Measurements from ENCODE around the gene PRKAR1B.

Gene PRKAR1B

DNA sequence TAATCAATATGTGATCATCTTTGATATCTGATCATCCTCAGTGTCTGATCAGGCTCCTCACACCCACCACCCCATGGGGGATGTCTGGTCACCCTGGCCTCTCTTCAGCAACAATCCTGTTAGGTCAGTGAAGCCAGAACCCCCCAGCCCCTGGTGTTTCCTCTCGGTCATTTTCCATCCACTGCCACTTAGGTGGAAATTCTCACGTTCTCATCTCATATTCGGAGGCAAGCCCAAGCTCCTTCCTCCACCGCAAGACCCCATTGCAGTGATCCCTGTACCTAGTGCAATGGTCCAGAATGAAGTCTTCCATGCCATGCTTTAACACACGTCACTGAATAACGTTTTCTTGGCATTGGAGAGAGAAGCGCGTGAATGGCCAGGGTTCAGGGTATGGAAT, 103.6 kb downstream of the PRKAR1B start:
- no peak for TF ChIP-seq GATA3 (IDR thresholded peaks at IDR 0.05; ENCODE audit: low read depth, low read length)
- no peak for TF ChIP-seq GATA2 (IDR thresholded peaks at IDR 0.05; ENCODE audit: low read depth, low read length)

DNA sequence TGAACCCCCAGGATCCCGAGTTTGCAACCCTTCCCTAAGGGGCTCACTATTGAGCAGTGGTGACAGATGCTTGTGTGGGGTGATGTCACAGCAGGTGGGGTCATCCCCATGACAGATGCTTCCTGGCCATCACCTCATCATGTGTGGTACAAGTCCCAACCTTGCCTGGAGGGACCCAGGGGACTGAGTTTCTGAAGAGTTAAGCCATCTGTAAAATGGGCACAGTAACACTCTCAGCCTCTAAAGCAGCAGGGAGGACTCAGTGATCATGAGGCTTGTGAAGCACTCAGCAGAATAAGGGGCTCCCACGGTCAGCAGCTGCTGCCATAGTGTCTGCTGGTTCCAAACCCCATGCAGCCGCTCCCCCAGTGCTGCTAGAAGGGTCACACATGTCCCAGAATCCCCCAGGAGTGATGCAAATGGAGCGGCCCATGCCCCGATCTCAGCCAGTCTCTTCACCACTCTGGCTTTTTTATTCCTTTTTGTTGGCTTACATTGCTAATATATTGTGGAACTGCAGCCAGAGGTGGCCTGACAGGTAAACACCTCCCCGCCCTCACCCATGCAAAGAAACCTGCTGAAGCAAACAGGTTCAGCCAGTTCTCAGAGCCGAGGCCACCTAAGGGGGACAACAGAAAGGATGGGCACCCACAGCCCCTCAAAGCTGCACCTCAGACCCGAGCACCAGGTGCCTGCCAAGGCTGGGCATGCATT, 105.4 kb downstream of the PRKAR1B start:
- TF ChIP-seq GATA2 (IDR thresholded peaks at IDR 0.05; ENCODE audit: low read depth, low read length) (no peak), GATA3 (IDR thresholded peaks at IDR 0.05; ENCODE audit: low read depth, low read length) (no peak)

DNA sequence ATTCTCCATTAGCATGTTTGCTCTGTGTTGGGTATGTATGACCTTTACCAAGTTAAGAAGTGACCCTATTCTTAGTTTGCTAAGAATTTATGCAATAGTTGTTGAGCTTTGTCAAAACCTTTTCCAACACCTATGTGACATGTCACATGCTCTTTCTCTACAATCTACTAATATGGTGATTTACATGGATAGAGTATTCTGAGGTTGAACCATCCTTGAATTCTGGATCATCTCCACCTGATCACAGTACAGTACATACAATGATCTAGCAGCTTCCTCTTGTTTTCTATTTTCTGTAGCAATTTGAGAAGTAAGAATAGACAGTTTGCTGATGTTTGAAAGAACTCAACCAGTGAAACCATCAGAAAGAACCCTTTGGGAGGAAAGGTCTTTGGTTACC, 106.2 kb downstream of the PRKAR1B start:
- TF ChIP-seq GATA2 (IDR thresholded peaks at IDR 0.05; ENCODE audit: low read depth, low read length) = no peak
- TF ChIP-seq GATA3 (IDR thresholded peaks at IDR 0.05; ENCODE audit: low read depth, low read length) = no peak

DNA sequence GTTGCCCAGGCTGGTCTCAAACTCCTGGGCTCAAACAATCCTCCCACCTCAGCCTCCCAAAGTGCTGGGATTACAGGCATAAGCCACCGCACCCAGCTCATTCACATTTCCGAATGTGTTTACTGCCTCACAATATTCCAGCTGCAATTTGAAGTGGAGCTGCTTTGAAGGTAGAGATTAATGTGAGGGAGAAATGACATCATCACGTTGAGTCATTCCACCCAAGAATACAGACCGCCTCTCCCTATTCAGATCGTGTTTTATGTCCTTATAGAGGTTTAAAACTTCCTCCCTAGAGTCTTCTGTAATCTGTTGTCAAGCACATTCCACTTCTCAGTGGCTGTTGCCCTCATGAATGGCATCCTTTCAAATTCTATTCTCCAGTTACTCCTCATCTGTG, 107.0 kb downstream of the PRKAR1B start:
- TF ChIP-seq GATA2 (IDR thresholded peaks at IDR 0.05; ENCODE audit: low read depth, low read length) = no peak
- no peak for TF ChIP-seq GATA3 (IDR thresholded peaks at IDR 0.05; ENCODE audit: low read depth, low read length)

DNA sequence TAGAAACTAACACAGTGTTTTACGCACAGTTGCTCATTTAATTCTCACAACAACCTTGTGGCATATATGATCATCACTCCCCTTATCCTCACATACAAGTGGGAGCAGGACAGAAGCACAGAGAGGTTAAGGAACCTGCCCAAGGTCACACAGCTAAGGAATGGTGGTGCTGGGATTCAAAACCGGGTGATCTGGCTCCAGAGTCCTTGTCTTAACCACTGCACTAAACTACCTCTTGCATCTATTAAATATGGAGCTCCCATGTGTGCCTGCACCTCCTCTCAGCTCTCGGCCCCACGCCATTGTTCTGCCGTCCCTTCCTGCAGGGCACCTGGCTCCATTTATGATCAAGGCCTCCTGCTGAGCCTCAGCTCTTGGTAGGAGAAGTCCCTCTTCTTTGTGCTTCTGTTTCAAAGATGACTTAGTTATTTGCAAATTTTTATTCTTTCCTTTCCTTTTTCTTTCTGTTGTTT, 107.7 kb downstream of the PRKAR1B start:
- no peak for TF ChIP-seq GATA2 (IDR thresholded peaks at IDR 0.05; ENCODE audit: low read depth, low read length)

DNA sequence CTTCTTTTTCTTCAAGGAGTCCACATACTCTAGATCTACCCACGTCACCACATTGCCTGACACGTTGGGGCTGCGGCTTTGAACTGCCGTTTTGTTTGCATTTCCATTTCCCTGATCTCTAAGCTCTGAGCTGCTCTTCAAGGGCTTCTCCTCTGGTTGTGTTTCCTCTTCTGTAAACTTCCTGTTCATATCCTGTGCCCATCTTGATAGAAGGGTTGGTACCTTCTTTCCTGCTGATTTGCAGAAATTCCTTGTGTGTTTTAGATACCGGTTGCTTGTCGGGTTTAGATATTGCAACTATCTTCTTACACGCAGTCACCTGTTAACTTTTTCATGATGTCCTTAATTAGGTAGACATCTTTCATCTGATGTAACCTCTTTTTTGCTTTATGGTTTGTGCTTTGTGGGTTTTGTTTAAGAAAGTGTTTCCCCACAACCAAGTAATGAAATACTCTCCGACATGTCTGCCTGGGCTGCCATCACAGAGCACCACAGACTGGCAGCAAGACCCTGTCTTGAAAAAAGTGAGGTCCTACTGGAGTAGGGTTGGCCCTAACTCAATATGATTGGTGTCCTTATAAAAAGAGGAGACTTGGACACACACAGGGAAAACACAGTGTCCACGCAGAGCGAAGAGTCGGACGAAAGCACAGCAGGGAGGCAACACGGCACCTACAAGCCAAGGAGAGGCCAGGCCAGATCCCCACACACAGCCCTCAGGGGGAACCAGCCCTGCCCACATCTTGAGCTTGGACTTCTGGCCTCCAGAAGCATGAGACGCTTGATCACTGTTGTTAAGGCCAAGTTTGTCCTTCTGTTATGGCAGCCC, 108.3 kb downstream of the PRKAR1B start:
- TF ChIP-seq GATA3 (IDR thresholded peaks at IDR 0.05; ENCODE audit: low read depth, low read length) = no peak
- TF ChIP-seq GATA2 (IDR thresholded peaks at IDR 0.05; ENCODE audit: low read depth, low read length) = no peak

DNA sequence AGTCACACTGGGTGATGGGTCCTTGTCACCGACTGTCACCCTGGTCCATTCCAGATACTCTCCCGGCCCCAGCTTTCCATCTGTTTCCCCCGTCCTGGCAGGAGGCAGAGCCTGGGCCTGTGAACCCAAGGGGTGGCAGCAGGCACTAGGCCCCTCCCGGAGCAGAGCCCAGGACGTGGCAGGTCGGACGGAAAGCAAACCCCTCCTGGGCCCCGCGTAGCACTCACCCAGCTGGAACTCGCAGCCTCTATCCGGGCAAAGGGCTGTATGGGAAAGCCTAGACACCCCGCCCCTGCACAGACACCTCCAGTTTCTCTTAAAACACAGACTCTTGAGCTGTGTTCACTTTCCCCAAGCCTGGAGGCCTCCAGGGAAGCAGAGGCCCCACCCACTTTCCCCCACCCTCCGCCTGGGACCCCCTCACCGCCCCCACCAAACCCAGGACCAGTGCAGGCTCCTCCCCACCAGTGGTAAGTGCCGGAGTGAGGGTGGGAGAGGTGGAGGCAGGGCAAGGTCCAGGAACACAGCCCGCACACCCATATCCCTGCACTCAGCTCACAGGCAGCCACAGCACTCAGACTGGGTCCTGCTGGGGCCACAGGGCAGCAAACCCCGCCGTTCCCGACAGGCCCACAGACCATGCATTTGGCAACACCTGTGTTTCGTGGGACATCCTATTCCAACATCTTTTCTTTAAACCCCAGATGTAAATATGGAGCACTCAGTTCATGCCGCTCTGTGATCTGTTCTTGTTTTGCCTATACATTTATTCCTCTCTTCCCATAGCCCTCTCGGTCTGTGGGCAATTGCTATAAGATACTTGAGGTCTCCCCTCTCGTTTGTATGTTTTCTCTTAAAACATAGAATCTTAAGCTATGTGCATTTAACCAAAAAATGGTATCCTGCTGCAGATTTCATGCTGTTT, 109.2 kb downstream of the PRKAR1B start:
- TF ChIP-seq GATA3 (IDR thresholded peaks at IDR 0.05; ENCODE audit: low read depth, low read length) (no peak), GATA2 (IDR thresholded peaks at IDR 0.05; ENCODE audit: low read depth, low read length) (no peak)

DNA sequence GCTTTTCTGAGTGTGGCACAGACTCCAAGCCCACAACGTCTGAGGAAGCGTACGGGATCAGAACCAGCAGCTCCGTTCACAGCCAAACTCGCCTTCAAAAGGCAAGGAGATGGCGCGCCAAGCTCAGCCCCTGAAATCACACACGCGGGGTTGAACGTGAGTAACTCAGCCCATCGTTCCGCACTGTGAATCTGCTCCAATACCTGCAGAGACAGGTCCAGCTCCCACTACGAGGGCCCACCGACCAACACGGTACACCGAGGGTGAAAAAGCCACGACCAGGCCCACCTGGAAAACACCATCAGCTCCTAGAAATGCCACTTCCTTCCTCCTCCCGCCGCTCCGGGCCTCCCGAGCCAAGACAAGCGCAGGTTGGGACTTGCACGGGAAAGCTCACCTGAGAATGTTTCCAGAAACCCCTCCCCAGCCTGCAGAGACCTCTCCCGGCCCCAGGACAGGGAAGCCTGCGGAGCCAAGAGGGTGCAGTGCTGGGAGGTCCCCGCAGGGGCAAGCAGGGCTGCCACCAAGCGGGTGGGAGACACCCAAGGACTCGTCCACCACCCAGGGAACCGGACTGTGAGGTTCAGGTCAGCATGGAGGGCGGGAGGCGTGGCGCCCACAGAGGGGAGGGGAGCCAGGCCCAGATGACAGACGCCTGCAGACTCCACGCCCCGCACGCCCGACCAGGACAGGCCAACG, 113.5 kb downstream of the PRKAR1B start:
- no peak for TF ChIP-seq GATA3 (IDR thresholded peaks at IDR 0.05; ENCODE audit: low read depth, low read length)
- TF ChIP-seq GATA2 (IDR thresholded peaks at IDR 0.05; ENCODE audit: low read depth, low read length) = no peak

DNA sequence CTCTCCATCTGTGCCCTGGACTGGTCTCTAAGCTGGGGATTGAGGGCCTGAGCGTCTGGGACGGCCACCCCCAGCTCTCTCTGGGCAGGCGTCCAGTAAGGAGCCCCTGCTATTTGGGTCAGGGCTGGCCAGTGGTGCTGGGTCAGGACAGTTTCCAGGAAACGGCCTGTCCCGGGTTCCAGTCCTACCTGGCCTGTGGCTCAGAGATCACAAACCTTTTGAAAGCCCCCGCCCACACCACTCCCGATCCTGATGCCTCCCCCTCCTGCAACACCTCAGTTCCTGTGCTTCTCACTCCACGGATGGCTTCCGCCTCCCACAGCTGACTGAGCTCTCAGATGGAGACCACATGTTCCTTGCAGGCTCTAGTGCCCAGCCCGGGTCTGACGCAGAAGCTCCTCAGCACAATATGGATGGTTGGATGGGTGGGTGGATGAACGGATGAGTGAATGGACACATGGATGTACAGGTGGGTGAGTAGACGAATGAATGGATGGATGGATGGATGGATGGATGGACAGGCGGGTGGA, 115.7 kb downstream of the PRKAR1B start:
- TF ChIP-seq GATA2 (IDR thresholded peaks at IDR 0.05; ENCODE audit: low read depth, low read length) (no peak), GATA3 (IDR thresholded peaks at IDR 0.05; ENCODE audit: low read depth, low read length) (no peak)

DNA sequence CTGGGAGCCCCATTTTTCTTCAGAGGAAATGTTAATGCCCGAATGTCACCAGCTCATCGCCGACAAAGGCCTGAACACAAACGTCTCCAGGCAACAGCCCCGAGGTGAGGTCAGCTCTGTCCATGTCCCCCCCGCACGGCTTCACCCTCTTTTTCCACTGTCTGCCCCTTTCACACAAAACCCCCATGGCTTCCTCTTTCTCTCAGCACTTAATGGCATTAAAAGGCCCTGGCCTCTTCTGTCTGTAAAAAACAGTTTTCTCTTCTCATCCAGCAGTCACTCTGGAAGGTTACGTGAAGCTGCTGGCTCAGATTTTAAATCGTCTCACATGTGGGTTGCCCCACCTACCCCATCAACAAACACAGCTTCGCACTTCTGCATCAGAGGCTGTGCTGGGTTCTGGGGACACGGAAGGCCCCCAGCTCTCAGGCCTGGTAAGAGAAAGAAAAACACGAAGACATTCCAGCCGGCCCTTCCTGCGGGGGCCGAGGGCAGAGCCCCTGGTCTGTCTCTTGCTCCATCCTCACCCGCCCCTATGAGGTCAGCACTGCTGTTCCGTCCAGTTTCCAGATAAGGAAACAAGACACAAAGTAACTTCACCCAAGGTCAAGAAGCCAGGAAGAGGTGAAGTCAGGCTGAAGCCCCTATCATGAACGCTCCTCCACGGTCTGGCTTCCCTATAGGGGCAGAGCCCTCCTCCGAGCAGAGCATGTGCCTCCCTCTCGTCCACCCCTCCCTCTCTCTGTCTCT, 116.4 kb downstream of the PRKAR1B start:
- TF ChIP-seq GATA3 (IDR thresholded peaks at IDR 0.05; ENCODE audit: low read depth, low read length) (no peak), GATA2 (IDR thresholded peaks at IDR 0.05; ENCODE audit: low read depth, low read length) (no peak)

DNA sequence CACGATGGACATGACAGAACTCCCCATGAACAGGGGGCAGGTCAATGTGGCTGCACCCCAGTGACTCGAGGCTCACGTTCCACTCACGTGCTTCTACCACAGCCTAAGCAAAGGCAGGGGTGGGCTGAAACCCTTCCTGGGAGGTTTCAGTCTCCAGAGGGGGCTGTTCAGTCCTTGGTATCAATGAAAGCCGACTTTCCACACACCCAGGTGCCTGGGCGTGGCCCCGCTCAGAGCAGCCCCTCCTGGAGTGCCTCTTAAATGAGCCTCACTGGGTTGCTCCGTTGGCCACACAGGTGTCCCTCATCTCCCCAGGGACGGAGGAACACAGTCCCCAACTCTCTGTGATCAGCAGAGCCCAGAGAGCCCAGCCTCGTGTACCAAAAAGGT, 116.9 kb downstream of the PRKAR1B start:
- TF ChIP-seq GATA3 (IDR thresholded peaks at IDR 0.05; ENCODE audit: low read depth, low read length) (no peak), GATA2 (IDR thresholded peaks at IDR 0.05; ENCODE audit: low read depth, low read length) (no peak)

DNA sequence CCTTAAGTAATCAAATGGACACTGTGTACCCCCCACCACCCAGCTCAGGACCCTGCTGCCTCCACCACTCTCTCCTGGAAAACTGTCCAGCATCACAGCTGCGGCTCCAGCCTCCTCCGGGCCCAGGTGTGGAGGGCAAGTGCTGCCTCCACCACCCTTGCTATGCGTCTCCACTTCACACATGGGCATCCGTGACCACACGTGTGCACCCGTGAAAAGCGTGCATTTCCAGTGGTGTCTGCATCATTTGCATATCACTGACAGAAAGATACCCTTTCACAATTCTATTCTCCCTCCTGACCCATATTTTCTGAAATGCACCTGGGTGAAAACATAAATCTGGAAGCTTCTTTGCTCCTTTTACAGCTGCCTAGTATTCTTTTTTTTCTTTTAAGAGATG, 117.7 kb downstream of the PRKAR1B start:
- TF ChIP-seq GATA2 (IDR thresholded peaks at IDR 0.05; ENCODE audit: low read depth, low read length) = no peak
- no peak for TF ChIP-seq GATA3 (IDR thresholded peaks at IDR 0.05; ENCODE audit: low read depth, low read length)

DNA sequence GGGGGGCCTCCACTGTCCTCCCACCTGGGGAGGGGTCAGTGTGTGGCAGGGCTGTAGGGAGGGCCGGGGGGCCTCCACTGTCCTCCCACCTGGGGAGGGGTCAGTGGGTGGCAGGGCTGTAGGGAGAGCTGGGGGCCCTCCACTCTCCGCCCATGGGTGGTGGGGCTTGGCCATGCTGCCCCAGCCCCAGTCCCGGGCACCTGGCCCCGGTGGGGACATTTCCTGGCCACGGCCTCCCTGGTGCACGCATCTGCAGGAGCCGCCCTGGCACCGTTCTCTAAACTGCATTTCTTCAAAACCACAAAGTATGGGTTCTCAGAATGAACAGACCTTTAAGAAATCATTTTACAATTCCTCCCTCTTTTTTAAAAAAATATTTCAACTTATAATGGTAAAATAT, 118.1 kb downstream of the PRKAR1B start:
- no peak for TF ChIP-seq GATA2 (IDR thresholded peaks at IDR 0.05; ENCODE audit: low read depth, low read length)
- TF ChIP-seq GATA3 (IDR thresholded peaks at IDR 0.05; ENCODE audit: low read depth, low read length) = no peak

All from SH-SY5Y (cell line).